ACHN (cell line): ENCODE measurements around the gene MTA3.
"Not testable (repeated sequence)": the region's sequence is repeated elsewhere in the genome, so short reads cannot be mapped to it uniquely, and the experiment has no call there.

ENCODE experiments used
- DNase-seq: peaks from one replicate; pipeline ENCODE4 v3.0.0-alpha.2; 2015
- in situ Hi-C: cut with HindIII; loops from 2 replicates; pipeline ENCODE4 v1.10.0; 2017; ENCODE audit warnings: low sequenced_read_pairs, low pct_ligation_motif_present, low pct_unique_long_range_greater_than_20kb

The MTA3 gene

DNA sequence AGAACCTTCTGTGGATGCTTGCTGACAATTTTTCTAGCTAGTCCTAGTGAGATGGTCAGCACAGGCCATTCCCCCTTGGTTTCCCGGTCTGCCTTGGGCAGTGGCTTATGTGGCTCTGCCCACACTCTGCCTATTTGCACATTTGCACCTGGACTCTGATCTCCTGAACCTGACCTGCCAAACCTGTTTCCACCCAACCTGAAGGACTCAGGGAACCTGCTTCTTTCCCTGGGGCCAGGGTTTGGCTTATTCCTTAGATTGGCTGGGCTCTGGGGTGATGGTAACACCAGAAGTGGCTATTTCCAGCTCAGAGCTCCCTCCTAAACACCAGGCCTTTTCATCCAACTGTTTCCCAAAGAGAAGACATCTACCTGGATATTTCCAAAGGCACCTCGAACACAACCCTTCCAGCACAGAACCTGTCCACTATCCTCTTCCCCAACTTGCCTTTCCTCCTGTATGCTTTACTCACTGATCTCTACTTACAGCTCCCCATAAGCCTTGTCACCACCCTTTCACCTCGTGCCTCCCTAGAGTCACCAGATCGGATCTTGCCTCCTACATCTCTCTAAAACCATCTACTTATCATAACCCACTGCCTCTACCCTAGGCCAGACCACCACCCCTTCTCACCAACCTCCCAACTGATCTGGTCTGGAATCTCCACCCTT is 5.8 kb upstream of the MTA3 start:
- in situ Hi-C loops = no loop called here
- DNase-seq = no peak

DNA sequence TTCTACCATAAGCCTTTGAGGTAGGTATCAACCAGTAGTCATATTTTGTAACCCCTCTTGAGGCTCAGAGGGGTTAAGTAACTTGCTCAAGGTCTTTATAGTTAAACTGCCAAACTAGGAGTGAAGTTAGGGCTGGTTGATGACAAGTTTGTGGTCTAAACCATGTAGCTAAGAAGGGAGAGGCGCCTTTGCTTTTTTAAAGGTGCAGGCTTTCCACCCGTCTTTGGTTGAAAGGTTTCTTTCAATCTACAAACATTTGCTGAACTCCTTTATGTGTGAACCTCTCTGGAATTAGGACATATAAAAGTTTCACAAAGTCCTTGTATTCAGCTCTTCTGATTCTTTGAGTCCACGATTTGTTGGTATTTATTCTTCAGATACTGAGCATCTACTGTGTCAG is 2.4 kb upstream of the MTA3 start:
- in situ Hi-C loops = no loop called here
- DNase-seq = no peak

DNA sequence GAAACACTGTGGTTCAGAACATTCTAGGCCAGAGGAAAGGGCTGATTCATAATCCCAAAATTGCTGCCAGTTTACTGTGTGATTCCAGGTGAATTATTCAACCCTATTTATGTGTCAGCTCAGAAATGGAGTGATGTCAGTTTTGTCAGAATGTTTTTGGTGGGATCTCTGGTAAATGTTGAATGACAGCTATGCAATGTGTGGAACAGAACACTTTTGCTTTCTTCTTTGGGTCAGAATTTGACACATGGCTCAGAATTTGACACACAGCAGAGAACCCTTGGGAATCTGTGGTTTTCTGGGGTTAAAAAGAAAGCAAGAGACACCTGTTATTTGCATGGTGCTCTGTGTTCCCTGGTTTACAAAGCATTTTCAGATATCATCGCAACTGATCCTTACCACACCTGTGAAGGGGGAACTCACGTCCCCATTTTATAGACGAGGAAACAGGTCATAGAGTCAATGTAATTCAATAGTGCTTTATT is 1.6 kb upstream of the MTA3 start:
- in situ Hi-C loops = no loop called here
- DNase-seq = no peak

DNA sequence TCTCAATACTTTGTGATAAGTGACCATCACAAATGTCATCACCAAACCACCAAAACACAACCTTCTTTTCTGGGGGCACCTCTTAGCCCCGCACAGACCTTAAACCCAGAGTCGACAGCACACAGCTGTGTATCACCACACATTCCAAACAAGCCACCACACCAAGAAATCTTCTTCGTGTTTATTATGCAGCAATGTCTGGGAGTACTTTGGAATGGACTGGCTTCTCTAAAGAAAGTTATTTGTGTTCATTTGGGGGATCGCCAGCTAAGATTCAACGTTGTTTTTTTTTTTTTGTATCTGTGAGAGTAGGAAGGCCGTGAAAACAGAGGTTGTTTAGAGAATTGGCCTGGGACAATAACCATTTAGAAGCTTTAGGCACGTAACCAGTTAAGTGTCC is 1.1 kb upstream of the MTA3 start:
- DNase-seq = no peak
- in situ Hi-C loops = no loop called here

DNA sequence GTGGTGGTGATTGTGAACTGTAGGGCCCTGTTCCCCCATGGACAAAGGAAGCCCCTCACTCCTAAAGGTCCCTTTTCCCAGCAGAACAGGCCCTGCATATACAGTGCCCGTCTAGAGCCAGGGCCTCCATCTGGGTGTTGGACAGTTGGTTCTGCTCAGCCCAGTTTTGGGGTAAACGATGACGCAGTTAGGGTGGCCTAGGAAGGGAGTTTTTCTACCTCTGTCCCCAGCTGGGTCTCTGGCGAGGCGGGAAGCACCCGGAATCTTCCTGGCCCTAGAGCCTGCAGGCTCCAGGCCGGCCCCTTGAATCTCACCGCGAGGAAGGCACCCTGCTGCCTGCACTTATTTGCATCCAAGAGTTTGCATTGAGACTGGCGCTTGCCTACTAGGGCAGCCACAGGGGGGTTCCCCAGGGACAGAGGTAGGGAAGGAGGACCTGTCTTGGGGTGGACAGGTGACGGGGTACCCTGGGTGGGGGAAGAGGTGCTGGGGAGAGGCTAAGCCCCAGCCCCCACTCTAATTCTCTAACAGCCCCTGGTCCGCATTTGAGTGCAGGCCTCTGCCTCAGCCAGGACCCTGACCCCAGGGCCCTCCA is 529 bp upstream of the MTA3 start:
- no peak for DNase-seq
- in situ Hi-C loops = no loop called here

DNA sequence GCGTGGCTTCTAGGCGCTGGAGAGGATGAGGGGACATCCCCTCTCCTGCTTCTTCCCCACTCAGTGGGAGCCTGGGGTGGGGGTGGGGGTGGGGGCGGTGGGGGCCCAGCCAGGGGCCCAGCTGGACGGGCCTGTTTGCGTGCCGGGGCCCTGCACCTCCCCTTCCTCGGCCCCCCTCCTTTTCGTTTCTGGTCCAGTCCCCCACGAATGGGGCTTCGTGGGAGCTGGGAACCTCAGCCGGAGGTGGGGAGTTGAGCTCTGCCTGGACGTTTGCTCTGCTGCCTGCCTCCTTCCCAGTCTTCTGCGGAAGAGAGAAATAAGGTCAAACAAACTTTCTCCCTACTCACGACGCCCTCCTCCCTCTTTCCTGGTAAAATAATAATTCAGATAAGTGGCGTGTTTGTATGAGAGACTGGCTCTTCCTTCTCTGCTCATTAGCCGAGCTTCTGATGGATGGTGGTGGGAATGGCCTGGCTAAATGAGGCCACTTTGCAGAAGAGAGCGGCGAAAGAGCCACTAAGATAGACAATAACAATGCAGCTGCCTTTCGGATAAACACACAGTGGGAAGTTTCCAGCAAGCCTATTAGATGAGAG is 782 bp downstream of the MTA3 start:
- in situ Hi-C loops = no loop called here
- peak; percentile 24 for DNase-seq

DNA sequence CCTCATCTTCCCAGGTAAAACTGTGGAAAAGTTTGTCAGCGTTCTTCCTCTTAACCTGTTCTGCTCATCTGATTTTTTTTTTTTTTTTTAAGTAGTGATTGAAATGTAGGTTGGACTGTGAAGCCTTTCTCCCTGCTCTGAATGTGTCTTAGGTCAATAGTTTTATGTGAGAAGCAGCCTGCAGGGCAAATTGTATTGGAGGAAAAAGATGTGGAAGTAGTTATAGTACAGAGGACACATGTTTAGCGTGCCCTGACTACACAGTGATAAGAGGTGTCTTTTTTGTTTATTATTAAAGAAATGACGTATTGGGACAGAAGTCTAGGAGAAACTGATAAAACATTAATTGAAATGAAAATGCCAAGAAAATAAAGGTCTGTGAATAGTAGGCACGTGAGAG is 1.5 kb downstream of the MTA3 start:
- no peak for DNase-seq

DNA sequence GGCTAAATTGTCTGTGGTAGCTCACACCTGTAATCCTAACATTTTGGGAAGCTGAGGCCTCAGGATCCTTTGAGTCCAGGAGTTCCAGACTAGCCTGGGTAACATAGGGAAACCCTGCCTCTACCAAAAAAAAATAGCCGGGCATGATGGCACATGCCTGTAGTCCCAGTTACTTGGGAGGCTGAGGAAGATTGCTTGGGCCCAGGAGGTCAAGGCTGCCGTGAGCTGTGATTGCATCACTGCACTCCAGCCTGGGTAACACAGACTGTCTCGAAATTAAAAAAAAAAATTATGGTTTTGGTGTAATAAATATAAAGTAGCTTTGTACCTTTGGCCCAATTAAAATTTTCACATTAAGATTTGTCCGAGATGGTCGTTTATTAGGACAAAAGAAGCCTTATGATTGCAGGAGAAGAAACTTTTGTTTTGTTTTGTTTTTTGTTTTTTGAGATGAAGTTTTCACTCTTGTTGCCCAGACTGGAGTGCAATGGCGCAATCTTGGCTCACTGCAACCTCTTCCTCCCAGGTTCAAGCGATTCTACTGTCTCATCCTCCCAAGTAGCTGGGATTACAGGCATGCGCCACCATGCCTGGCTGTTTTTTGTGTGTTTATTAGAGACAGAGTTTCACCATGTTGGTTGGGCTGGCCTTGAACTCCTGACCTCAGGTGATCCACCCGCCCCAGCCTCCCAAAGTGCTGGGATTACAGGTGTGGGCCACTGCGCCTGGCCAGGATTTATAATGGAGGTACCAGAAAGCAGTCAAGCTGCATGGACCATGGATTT is 4.1 kb downstream of the MTA3 start:
- DNase-seq = no peak
- in situ Hi-C loops = no loop called here

More for the DNA sequence above, 1.5 kb downstream of the MTA3 start:
- in situ Hi-C loops = no loop called here

DNA sequence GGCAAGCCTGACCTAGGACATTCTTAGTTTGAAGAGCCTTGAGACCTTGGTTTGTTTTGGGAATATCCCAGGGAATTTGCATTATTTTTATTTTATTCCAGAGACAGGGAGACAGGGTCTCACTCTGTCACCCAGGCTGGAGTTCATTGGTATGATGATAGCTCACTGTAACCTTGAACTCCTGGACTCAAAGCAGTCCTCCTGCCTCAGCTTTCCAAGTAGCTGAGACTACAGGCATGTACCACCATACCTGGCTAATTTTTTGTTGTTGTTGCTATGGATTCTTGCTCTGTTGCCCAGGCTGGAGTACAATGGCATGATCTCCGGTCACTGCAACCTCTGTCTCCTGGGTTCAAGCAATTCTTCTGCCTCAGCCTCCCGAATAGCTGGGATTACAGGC is 4.8 kb downstream of the MTA3 start:
- in situ Hi-C loops = no loop called here
- DNase-seq = no peak

DNA sequence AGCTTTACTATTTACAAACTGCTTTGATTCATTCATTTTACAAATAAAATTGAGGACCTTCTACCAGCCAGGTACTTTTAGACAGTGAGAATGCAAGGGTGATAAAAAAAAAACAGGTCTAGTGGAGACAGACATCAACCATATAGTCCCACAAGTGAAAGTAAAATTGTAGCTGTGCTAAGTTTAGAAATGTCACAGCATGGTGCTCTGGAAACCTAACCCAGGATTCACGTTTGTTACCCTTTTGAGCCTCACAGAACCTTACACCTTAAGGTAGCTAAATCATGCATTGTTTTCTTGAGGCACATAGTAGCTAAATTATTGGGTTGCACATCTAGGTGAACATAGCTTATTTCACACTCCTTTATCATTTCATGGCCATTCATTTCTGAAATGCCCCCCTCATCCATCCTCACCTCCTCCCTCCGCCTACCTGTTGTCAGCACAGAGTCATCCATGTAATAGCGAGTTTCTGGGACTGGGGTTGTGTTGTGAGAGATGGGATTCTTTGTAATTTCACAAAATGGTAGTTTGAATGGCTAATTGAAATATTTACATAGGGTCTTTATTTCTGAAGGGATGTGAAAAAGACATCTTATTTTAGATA is 7.1 kb downstream of the MTA3 start:
- in situ Hi-C loops = no loop called here

DNA sequence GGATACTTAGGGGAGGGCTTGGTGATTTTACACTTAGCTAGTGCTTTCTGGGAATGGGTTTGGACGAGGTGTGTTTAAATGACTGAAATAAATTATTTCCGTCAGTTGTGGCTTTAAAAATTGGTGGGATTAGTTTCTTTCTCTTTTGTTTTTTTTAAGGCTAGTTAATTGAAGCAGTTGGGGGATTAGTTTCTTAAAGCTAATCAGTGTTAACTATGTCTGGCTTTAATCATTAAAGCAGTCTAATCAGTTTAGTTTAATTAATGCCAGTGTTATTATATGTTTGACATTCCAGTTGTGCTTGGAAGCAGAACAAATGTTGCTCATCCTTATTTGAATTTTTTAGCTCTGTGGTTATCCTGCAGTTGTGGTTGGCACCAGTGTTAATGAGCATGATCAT is 10.2 kb downstream of the MTA3 start:
- DNase-seq = no peak
- in situ Hi-C loops = no loop called here

More for the DNA sequence above, 7.1 kb downstream of the MTA3 start:
- no peak for DNase-seq

DNA sequence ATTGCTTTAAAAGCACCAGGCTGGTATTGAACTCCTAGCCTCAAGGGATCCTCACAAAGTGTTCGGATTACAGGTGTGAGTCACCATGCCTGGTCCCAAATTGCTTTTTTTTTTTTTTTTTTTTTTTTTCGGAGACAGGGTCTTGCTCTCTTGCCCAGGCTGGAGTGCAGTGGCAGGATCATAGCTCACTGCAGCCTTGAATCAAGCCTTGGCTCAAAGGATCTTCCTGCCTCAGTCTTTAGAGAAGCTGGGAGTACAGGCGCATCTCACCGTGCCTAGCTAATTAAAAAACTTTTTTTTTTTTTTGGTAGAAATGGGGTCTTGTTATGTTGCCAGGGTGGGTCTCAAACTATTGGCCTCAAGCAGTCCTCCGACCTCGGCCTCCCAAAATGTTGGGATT is 12.8 kb downstream of the MTA3 start:
- no peak for DNase-seq
- in situ Hi-C loops = no loop called here

DNA sequence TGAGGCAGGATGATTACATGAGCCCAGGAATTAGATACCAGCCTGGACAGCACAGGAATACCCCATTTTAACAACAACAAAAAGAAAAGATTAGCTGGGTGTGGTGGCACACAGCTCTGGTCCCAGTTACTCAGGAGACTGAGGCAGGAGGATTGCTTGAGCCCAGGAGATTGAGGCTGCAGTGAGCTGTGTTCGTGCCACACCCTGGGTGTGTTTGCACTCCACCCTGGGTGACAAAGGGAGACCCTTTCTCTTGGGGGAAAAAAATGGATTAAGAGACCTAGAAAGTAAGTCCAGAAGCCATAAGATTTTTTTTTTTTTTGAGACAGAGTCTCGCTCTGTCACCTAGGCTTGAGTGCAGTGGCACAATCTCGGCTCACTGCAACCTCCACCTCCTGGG is 16.2 kb downstream of the MTA3 start:
- DNase-seq, in situ Hi-C loops: not testable (repeated sequence)

DNA sequence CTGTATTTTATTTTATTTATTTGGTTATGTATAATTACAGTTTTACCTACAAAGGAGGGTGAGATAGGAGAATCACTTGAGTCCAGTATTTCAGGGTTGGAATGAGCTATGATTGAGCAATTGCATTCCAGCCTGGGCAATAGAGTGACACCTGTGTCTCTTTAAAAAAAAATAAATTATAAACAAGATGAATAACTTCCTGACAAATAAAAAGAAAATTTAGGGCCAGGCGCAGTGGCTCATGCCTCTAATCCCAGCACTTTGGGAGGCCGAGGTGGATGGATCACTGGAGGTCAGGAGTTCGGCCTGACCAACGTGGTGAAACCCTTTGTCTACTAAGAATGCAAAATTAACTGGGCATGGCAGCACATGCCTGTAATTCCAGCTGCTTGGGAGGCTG is 17.3 kb downstream of the MTA3 start:
- DNase-seq = no peak
- in situ Hi-C loops = no loop called here

DNA sequence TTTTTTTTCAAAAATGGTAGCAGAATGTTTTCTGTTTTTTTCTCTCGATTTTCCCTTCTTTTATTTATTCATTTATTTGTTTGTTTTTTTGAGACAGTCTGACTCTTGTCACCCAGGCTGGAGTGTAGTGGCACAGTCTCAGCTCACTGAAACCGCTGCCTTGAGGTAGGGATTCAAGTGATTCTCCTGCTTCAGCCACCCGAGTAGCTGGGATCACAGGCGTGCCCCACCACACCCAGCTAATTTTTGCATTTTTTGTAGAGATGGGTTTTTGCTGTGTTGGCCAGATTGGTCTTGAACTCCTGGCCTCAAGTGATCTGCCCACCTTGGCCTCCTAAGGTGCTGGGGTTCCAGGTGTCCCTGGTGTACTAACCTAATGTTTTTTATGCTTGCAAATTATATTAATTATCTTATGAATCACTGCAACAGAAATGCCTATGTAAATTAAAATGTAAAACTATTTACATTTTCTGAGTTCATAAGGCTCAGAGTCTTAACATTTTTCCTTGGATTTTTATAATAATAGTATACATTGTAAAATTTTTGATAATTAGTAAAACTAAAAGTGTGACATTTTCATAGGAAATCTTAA is 19.2 kb downstream of the MTA3 start:
- DNase-seq = no peak
- in situ Hi-C loops = no loop called here

DNA sequence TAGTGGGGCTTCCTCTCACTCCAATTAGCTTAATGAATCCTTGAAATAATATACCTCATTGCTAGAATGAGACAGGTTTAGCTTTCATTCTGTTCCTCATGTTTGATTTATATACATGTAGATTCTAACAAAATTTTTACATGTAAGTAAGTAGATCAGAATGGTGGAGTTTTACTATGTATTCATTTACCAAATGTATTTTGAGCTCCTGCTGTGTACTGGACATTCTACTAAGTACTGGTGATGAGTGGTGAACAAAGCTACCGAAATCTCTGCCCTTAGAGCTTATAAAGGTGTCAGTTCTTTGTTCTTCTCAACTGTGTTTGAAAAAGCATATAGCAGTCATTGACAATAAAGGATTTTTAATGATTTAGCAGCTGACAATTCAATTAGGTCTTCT is 19.7 kb downstream of the MTA3 start:
- in situ Hi-C loops = no loop called here
- DNase-seq = no peak

DNA sequence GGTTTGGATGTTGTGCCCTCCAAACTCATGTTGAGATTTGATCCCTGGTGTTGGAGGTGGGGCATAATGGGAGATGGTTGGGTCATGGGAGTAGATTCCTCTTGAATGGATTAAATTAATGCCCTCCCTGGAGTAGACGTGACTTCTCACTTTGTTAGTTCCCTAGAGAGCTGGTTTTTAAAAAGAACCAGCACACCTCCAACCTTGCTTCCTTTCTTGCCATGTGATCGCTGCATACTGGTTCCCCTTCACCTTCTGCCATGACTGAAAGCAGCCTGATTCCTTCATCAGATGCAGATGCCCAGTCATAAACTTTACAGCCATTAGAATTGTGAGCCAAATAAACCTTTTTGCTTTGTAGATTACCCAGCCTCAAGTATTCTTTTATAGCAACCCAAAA is 21.7 kb downstream of the MTA3 start:
- in situ Hi-C loops = no loop called here

DNA sequence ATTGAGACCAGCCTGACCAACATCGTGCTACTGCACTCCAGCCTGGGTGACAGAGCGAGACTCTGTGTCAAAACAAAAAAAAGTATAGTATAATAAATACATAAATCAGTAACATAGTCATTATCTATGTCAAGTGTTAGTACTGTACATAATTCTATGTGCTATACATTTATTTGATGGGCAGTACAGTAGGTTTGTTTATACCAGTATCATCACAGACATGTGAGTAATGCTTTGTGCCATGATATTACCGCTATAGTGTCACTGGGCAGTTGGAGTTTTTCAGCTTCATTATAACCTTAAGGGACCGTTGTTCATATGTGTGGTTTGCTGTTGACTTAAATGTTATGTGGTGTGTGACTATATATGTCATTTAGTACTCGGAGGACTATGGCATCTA is 24.9 kb downstream of the MTA3 start:
- DNase-seq = no peak
- in situ Hi-C loops = no loop called here

More for the DNA sequence above, 21.7 kb downstream of the MTA3 start:
- no peak for DNase-seq

DNA sequence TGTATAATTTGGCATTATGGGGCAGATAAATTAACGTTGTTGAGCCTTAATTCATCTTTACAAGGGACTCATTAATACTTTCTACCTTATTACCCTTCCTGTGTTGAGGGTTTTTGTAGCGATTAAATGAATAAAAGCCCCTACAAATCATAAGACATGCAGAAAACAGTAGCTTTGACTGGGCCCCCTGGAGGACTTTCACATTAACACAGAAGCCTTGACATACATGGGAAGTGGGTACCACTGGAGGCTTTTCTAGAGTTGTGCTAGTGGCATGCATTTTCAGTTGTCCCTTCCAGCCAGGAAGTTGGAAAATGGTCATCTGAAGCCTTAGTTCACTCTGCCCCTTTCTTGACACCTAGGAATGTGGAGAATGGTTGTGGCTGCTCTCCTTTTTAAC is 30.2 kb downstream of the MTA3 start:
- in situ Hi-C loops = no loop called here

More for the DNA sequence above, 30.2 kb downstream of the MTA3 start:
- no peak for DNase-seq
